ENCODE measurements around the gene OSTC.

The OSTC gene

GRCh38 chr4:108717386-108717785 lies 67.0 kb downstream of the OSTC start:
- TF ChIP-seq, protein P1, sequence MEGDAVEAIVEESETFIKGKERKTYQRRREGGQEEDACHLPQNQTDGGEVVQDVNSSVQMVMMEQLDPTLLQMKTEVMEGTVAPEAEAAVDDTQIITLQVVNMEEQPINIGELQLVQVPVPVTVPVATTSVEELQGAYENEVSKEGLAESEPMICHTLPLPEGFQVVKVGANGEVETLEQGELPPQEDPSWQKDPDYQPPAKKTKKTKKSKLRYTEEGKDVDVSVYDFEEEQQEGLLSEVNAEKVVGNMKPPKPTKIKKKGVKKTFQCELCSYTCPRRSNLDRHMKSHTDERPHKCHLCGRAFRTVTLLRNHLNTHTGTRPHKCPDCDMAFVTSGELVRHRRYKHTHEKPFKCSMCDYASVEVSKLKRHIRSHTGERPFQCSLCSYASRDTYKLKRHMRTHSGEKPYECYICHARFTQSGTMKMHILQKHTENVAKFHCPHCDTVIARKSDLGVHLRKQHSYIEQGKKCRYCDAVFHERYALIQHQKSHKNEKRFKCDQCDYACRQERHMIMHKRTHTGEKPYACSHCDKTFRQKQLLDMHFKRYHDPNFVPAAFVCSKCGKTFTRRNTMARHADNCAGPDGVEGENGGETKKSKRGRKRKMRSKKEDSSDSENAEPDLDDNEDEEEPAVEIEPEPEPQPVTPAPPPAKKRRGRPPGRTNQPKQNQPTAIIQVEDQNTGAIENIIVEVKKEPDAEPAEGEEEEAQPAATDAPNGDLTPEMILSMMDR (conservative IDR thresholded peaks at IDR 0.05; ENCODE audit: low read depth) = no peak
- ChIA-PET CTCF (no interaction called here), POLR2A (ENCODE audit: low non-redundant PET) (no interaction called here)
- no peak for DNase-seq (ENCODE audit: low spot score)
- no peak overlapping the region for H3K27ac ChIP-seq

All from RWPE1 (cell line).